ENCODE results near the gene FBXO5.
A peak's percentile ranks its signal among the peaks of the same experiment; 100 is the strongest.
"Not testable (repeated sequence)": the region's sequence is repeated elsewhere in the genome, so short reads cannot be mapped to it uniquely, and the experiment has no call there.

FBXO5 gene

GRCh38 chr6:152981989-152982903, 595 bp downstream of the FBXO5 start:
- no peaks in the 10 kb centered on the region for H3K27me3 ChIP-seq (ENCODE audit: low read depth)
- H3K4me1 ChIP-seq = peaks cover 31% of the 10 kb centered on the region
- H3K4me3 ChIP-seq = peak overlapping the region; percentile 72
- peak; percentile 59 to 66 for DNase-seq (ENCODE audit: low spot score in 2 of 2)
- peaks cover 16% of the 10 kb centered on the region for H3K36me3 ChIP-seq (replicated peaks)
- H3K9me3 ChIP-seq = no peaks in the 10 kb centered on the region
- in situ Hi-C loops (cut with MboI; ENCODE audit: low sequenced_read_pairs) = loop anchor here (25.0 kb wide), 1 partner anchor 1520 kb away; the partner anchor contains the start of gene RMND1

GRCh38 chr6:152981219-152981618, 1.6 kb downstream of the FBXO5 start:
- DNase-seq (ENCODE audit: low spot score in 2 of 2) = no peak
- H3K9me3 ChIP-seq = no peaks in the 10 kb centered on the region
- H3K4me3 ChIP-seq = peak overlapping the region; percentile 72
- H3K36me3 ChIP-seq (replicated peaks) = peaks cover 25% of the 10 kb centered on the region
- peaks cover 39% of the 10 kb centered on the region for H3K4me1 ChIP-seq
- H3K27me3 ChIP-seq (ENCODE audit: low read depth) = no peaks in the 10 kb centered on the region
- in situ Hi-C loops (cut with MboI; ENCODE audit: low sequenced_read_pairs) = loop anchor here (25.0 kb wide), 1 partner anchor 1519 kb away; the partner anchor contains the start of gene RMND1

GRCh38 chr6:152980656-152981055, 2.2 kb downstream of the FBXO5 start:
- peak overlapping the region; percentile 72 for H3K4me3 ChIP-seq
- no peaks in the 10 kb centered on the region for H3K27me3 ChIP-seq (ENCODE audit: low read depth)
- in situ Hi-C loops (cut with MboI; ENCODE audit: low sequenced_read_pairs) = loop anchor here (25.0 kb wide), 1 partner anchor 1518 kb away; the partner anchor contains the start of gene RMND1
- H3K36me3 ChIP-seq (replicated peaks) = peaks cover 29% of the 10 kb centered on the region
- DNase-seq (ENCODE audit: low spot score in 2 of 2) = no peak
- H3K4me1 ChIP-seq = peaks cover 44% of the 10 kb centered on the region
- no peaks in the 10 kb centered on the region for H3K9me3 ChIP-seq

- no peaks in the 10 kb centered on the region for H3K27me3 ChIP-seq (ENCODE audit: low read depth)
- no peaks in the 10 kb centered on the region for H3K9me3 ChIP-seq
- H3K4me1 ChIP-seq = peaks cover 57% of the 10 kb centered on the region
- DNase-seq (ENCODE audit: low spot score in 2 of 2) = no peak
- in situ Hi-C loops (cut with MboI; ENCODE audit: low sequenced_read_pairs) = loop anchor here (25.0 kb wide), 1 partner anchor 1517 kb away; the partner anchor contains the start of gene RMND1
- peak overlapping the region; percentile 72 for H3K4me3 ChIP-seq
- H3K36me3 ChIP-seq (replicated peaks) = peaks cover 45% of the 10 kb centered on the region
Measured at GRCh38 chr6:152979116-152979515, 3.7 kb downstream of the FBXO5 start.

GRCh38 chr6:152978058-152978457, 4.8 kb downstream of the FBXO5 start:
- Histone ChIP-seq H3K4me1 (peaks cover 57% of the 10 kb centered on the region), H3K4me3 (no peak overlapping the region), H3K9me3 (no peaks in the 10 kb centered on the region), H3K27me3 (ENCODE audit: low read depth) (no peaks in the 10 kb centered on the region), H3K36me3 (replicated peaks) (peaks cover 55% of the 10 kb centered on the region)
- in situ Hi-C loops (cut with MboI; ENCODE audit: low sequenced_read_pairs) = loop anchor here (25.0 kb wide), 1 partner anchor 1516 kb away; the partner anchor contains the start of gene RMND1
- peak in 1 of 2 experiments; percentile 55 for DNase-seq (ENCODE audit: low spot score in 2 of 2)

- peaks cover 60% of the 10 kb centered on the region for H3K36me3 ChIP-seq (replicated peaks)
- no peak overlapping the region for H3K4me3 ChIP-seq
- in situ Hi-C loops (cut with MboI; ENCODE audit: low sequenced_read_pairs) = loop anchor here (25.0 kb wide), 1 partner anchor 1515 kb away; the partner anchor contains the start of gene RMND1
- H3K4me1 ChIP-seq = peaks cover 57% of the 10 kb centered on the region
- DNase-seq (ENCODE audit: low spot score in 2 of 2) = peak in 1 of 2 experiments; percentile 90
- H3K9me3 ChIP-seq = no peaks in the 10 kb centered on the region
- H3K27me3 ChIP-seq (ENCODE audit: low read depth) = no peaks in the 10 kb centered on the region
Measured at GRCh38 chr6:152977556-152977955, 5.3 kb downstream of the FBXO5 start.

GRCh38 chr6:152976749-152977148, 6.1 kb downstream of the FBXO5 start:
- Histone ChIP-seq H3K36me3 (replicated peaks) (peaks cover 68% of the 10 kb centered on the region), H3K27me3 (ENCODE audit: low read depth) (no peaks in the 10 kb centered on the region), H3K9me3 (no peaks in the 10 kb centered on the region), H3K4me3 (no peak overlapping the region), H3K4me1 (peaks cover 57% of the 10 kb centered on the region)
- no peak for DNase-seq (ENCODE audit: low spot score in 2 of 2)
- in situ Hi-C loops (cut with MboI; ENCODE audit: low sequenced_read_pairs) = loop anchor here (25.0 kb wide), 1 partner anchor 1514 kb away; the partner anchor contains the start of gene RMND1

GRCh38 chr6:152975204-152975915, 7.5 kb downstream of the FBXO5 start:
- Histone ChIP-seq H3K36me3 (replicated peaks) (peaks cover 82% of the 10 kb centered on the region), H3K4me1 (peaks cover 56% of the 10 kb centered on the region), H3K27me3 (ENCODE audit: low read depth) (no peaks in the 10 kb centered on the region), H3K4me3 (no peak overlapping the region), H3K9me3 (no peaks in the 10 kb centered on the region)
- DNase-seq (ENCODE audit: low spot score in 2 of 2) = no peak
- in situ Hi-C loops (cut with MboI; ENCODE audit: low sequenced_read_pairs) = loop anchor here (25.0 kb wide), 1 partner anchor 1513 kb away; the partner anchor contains the start of gene RMND1

GRCh38 chr6:152973916-152974315, 8.9 kb downstream of the FBXO5 start:
- H3K4me1 ChIP-seq = peaks cover 42% of the 10 kb centered on the region
- no peak overlapping the region for H3K4me3 ChIP-seq
- no peaks in the 10 kb centered on the region for H3K27me3 ChIP-seq (ENCODE audit: low read depth)
- in situ Hi-C loops (cut with MboI; ENCODE audit: low sequenced_read_pairs) = loop anchor here (25.0 kb wide), 1 partner anchor 237 kb away; no protein-coding TSS in a partner anchor
- DNase-seq (ENCODE audit: low spot score in 2 of 2) = no peak
- peaks cover 80% of the 10 kb centered on the region for H3K36me3 ChIP-seq (replicated peaks)
- H3K9me3 ChIP-seq = no peaks in the 10 kb centered on the region

- H3K4me1 ChIP-seq = peaks cover 5% of the 10 kb centered on the region
- H3K9me3 ChIP-seq = no peaks in the 10 kb centered on the region
- no peak for DNase-seq (ENCODE audit: low spot score in 2 of 2)
- in situ Hi-C loops (cut with MboI; ENCODE audit: low sequenced_read_pairs) = loop anchor here (25.0 kb wide), 1 partner anchor 233 kb away; no protein-coding TSS in a partner anchor
- no peaks in the 10 kb centered on the region for H3K27me3 ChIP-seq (ENCODE audit: low read depth)
- H3K4me3 ChIP-seq = no peak overlapping the region
- H3K36me3 ChIP-seq (replicated peaks) = peaks cover 49% of the 10 kb centered on the region
Measured at GRCh38 chr6:152969688-152970418, 13.0 kb downstream of the FBXO5 start.

- H3K4me1 ChIP-seq; DNase-seq (ENCODE audit: low spot score in 2 of 2): not testable (repeated sequence)
- in situ Hi-C loops (cut with MboI; ENCODE audit: low sequenced_read_pairs) = loop anchor here (25.0 kb wide), 1 partner anchor 229 kb away; no protein-coding TSS in a partner anchor
Measured at GRCh38 chr6:152966168-152966894, 16.5 kb downstream of the FBXO5 start.

GRCh38 chr6:152959333-152959732, 23.5 kb downstream of the FBXO5 start:
- in situ Hi-C loops (cut with MboI; ENCODE audit: low sequenced_read_pairs) = loop anchor here (10.0 to 25.0 kb wide), 2 partner anchors 95 to 222 kb away; no protein-coding TSS in a partner anchor

More at GRCh38 chr6:152966168-152966894, 16.5 kb downstream of the FBXO5 start:
- H3K36me3 ChIP-seq (replicated peaks) = peaks cover 14% of the 10 kb centered on the region
- H3K4me3 ChIP-seq, H3K9me3 ChIP-seq: not testable (repeated sequence)
- H3K27me3 ChIP-seq (ENCODE audit: low read depth) = peaks cover 10% of the 10 kb centered on the region; the same call in 1 of the 2 replicates

More at GRCh38 chr6:152959333-152959732, 23.5 kb downstream of the FBXO5 start:
- Histone ChIP-seq H3K9me3 (peaks cover 5% of the 10 kb centered on the region), H3K27me3 (ENCODE audit: low read depth) (peaks cover 10% of the 10 kb centered on the region; the same call in 1 of the 2 replicates), H3K4me3 (no peak overlapping the region), H3K4me1 (no peaks in the 10 kb centered on the region), H3K36me3 (replicated peaks) (no peaks in the 10 kb centered on the region)
- no peak for DNase-seq (ENCODE audit: low spot score in 2 of 2)
